Islet of Langerhans (tissue), 1 donor: ENCODE measurements around the gene PLEKHG5.

Experiments used
- FAIRE-seq: peaks from one replicate; lab custom pipeline; 2011; peaks lifted over from hg19 to GRCh38; lab: Jason Lieb, UNC

Gene PLEKHG5

DNA sequence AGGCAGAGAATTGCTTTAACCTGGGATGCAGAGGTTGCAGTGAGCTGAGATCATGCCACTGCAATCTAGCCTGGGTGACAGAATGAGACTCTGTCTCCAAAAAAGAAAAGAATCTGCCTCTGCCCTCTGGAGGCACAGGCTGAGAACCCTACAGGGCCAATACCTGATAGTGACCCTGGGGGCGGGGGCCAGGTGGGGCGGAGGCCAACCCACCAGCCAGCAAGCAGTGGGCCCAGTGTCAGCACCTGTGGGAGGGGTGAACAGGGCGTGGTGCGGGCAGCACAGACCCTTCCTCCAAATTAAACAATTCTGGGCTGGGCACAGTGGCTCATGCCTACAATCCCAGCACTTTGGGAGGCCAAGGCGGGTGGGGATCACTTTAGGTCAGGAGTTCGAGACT lies 19.0 kb upstream of the PLEKHG5 start:
- no peak for FAIRE-seq

GRCh38 chr1:6509919-6510291 lies 18.4 kb upstream of the PLEKHG5 start:
- FAIRE-seq, result no peak

GRCh38 chr1:6509220-6509918 lies 17.9 kb upstream of the PLEKHG5 start:
- no peak for FAIRE-seq

DNA sequence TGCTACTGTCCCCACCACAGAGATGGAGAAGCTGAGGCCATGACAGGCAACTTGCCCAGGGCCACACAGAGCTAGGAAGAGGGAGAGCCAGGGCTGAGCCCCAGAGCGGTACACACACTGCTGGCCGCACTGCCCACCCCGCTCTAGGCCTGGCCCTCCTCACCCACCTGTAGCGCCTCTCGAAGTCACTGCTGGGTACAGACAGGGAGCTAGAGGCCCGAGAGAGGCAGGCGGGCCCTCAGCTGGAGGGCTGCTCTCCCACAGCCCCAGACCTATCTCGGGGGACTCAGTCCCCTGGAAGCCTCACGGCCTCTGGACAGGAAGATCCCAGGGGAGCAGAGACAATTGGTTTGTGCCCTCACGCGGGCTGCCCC lies 17.3 kb upstream of the PLEKHG5 start:
- no peak for FAIRE-seq

GRCh38 chr1:6508154-6508815 lies 16.8 kb upstream of the PLEKHG5 start:
- FAIRE-seq, result no peak

GRCh38 chr1:6507461-6507911 lies 16.0 kb upstream of the PLEKHG5 start:
- FAIRE-seq, result no peak

DNA sequence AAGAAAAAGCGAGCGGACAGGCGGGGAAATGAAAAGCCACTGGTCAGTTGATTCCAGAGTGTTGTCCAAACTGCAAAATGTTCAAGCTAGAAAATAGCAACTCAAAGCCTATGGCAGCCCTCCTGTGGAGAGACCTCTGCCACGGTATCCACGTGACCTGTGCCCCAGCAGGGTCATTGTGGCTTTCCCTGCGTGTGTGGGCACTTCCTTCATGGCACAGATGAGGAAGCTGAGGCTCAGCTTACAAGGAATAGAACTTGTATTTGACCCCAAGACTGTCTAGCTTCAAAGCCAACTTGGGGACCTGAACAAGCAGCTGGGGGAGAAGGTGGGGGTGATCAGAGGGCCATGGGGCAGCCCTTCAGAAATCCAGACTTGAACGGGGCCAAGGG lies 15.6 kb upstream of the PLEKHG5 start:
- no peak for FAIRE-seq

DNA sequence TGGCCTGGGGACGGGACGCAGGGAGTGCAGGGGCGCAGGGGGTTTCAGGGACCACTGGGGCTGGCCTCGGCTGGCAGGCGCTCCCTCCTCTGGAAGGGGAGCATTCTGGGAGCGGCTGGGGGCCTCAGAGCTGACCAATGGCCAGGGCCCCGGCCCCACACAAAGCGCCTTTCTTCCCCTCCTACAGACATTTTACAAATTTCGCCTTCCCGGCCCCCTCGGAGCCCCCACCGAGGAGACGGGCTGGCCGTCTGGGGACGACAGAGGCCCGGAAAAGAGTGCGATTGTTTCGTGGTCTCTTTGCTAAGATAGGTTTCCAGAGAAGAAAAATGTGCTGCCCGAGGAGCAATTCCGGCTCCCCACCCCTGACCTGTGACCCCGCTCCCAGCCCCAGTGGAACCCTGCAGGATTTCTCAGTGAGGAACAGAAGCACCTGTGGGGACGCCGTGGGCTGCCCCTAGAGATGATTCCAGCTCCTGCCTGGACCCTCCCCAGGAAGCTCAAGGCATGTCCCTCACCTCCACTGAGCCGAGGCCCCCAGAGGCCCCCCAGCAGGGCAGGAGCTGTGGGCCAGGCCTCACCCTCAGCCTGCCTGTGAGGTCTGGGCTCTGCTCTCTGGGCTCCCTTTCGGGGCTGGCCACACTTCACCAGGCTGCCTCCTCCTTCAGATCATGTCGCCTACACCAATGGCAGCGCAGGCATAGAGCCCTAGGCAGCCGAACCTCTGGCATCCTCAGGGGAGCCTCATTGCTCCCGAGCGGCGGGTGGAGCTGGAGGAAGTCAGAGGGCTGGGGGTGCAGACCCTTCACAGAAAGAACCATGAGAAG lies 15.0 kb upstream of the PLEKHG5 start:
- FAIRE-seq, result no peak

GRCh38 chr1:6505367-6506209 lies 14.1 kb upstream of the PLEKHG5 start:
- no peak for FAIRE-seq

GRCh38 chr1:6504887-6505286 lies 13.4 kb upstream of the PLEKHG5 start:
- FAIRE-seq, result no peak

DNA sequence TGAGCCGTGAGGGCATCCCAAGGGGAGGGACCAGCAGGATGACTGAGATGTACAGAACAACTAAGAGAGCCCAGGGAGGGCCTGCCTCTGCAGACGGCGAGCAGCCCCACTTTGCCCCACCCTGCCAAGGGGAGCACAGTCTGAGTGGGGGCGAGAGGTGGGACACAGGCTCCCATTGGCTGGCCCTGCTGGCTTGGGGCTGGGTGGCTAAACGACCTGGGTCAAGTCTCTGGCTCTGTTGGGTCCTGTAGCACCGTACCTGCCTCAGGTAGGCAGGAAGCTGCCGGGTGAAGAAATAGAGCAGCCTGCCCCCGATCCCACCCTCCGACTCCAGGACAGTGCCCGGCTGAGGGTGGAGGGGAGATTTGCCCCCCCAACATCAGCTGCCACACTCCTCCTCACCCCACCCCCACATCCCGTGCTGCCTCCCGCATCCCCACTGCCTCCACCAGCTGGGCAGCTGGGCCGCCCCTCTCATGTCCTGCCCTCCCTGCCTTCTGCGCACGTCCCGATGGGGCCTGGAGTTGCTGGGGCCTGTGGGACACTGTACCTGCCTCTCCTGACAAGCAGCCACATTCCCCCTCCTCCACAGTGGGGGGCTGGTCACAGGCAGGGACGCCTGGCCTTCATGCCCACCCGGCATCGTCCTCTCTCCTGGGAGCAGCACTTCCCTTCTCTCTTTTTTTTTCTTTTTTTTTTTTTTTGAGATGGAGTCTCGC lies 12.6 kb upstream of the PLEKHG5 start:
- FAIRE-seq, result no peak

- FAIRE-seq, result no peak
These were observed 10.8 kb upstream of the PLEKHG5 start for GRCh38 chr1:6502000-6502891.

DNA sequence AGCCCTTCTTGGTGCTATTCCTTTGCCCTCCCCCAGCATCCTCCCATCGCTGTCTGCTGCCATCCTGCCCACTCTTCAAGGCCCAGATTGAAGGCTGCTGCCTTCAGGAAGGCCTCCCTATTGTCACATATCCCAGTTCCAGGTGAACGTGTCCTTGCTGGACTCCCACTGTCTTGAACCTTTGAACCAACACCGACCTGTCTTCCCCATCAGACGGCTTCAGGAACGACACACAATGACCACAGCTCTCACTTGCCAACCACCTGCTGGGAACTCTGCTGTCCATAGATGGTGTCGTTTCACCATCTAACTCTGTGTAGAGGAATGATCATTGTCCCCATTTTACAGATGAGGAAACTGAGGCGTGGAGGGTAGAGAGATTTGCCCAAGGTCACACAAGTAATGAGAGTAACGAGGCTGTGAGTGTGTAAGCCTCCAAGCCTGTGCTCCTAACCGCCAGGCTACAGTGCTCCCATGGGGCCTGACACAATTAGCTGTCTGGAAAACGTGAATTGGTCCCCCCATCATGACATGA lies 9.9 kb upstream of the PLEKHG5 start:
- FAIRE-seq, result no peak

- no peak for FAIRE-seq
These were observed 9.2 kb upstream of the PLEKHG5 start for GRCh38 chr1:6500544-6501278.

DNA sequence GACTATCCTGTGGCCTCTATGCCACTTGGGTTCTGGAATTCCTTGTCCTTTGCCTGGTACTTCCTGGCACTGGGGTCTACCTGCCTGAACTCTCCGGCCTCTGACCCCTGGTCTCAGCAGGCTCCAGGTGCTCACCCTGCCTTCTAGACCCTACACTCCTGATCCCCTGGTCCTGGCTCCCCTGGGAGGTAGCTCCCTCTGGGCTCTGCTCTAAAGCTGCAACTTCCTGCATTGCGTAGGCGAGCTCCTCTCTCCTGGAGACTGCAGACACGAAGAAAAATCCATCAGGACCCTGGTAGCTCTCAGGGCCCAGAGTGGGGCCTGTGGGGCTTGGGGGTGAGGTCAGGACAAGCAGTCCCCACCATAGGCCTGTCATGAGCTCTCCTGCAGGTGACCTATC lies 7.8 kb upstream of the PLEKHG5 start:
- no peak for FAIRE-seq

DNA sequence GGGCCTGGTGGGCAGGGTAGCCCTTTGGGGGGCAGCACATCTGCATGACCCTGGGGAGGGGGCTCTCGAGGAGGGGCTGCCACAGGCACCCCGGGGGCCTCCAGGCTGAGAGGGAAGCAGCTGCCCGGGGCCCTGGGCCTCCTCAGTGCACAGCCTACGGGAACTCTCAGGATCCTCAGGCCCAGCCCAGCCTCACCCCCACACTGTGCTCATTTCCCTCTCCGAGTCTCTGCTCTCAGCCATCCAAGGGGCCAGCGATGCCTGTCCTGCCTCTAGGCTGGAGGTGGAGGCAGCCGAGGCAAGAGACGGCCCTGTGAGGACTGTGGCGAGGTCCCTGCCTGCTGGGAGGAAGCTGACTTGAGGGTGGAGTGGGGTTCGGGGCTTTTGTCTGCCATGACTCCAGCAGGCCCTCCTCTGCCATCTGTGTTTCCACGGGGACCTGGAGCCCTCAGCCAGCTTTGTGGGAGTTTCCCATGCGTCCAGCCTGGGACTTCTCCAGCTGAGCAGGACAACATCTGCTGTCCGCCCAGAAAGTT lies 7.2 kb upstream of the PLEKHG5 start:
- no peak for FAIRE-seq

- no peak for FAIRE-seq
These were observed 6.6 kb upstream of the PLEKHG5 start for GRCh38 chr1:6497867-6498575.

DNA sequence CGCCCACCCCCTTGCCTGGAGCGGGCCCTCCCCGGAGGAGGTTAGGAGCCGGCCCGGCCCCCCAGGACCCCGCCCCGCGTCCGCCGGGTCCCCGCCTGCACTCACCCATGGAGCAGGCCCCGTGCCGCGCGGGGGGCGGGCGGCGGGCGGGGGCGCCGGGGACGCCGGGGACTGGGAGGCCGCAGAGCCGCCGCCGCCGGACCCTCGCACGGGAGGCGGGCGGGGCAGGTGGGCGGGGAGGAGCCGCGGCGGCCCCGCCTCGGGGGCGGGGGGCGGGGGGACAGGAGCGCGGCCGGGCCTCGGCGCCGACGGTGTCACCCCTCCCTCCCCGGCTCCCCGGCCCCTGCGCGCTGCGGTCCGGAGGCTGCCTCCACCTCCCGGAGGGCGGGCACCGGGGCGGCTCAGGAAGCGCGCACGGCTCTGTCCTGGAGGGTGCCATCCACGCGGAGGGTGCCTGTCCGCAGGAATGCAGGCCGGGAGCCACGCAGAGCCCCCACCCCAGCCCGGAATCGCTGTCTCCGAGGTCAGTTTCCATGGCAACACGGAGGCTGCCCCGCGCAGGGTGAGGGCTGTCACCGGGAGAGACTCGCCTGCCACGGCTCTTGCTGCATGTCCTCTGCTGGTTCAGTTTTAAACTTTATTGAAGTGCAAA lies 5.9 kb upstream of the PLEKHG5 start:
- FAIRE-seq, result no peak
